ENCODE data around the gene XPNPEP3.
A peak's percentile ranks its signal among the peaks of the same experiment; 100 is the strongest.

Gene XPNPEP3

GRCh38 chr22:40898850-40899357 is 42.0 kb downstream of the XPNPEP3 start (continued):
- TF ChIP-seq PRDM2 (tag by site-specific recombination; IDR thresholded peaks at IDR 0.05; ENCODE audit: borderline replicate concordance), result no peak
- TF ChIP-seq ZNF16 (tag by site-specific recombination; IDR thresholded peaks at IDR 0.05; ENCODE audit: low read depth), result no peak
- TF ChIP-seq SETDB1 (IDR thresholded peaks at IDR 0.05; ENCODE audit: insufficient read length, low read length), result no peak
- TF ChIP-seq ZNF362 (tag by site-specific recombination; IDR thresholded peaks at IDR 0.05), result peak; percentile 63; the same call in 1 of the 2 replicates
- no peak for TF ChIP-seq ZNF747 (tag by site-specific recombination; IDR thresholded peaks at IDR 0.05)
- TF ChIP-seq ZNF660 (tag by site-specific recombination; IDR thresholded peaks at IDR 0.05), result 0 out of 2 replicates have a peak, but pooled peaks have one; percentile 62
- TF ChIP-seq ZNF639 (tag by site-specific recombination; IDR thresholded peaks at IDR 0.05), result no peak
- TF ChIP-seq SALL2 (tag by site-specific recombination; IDR thresholded peaks at IDR 0.05; ENCODE audit: borderline replicate concordance), result no peak
- TF ChIP-seq ZNF37A (tag by site-specific recombination; IDR thresholded peaks at IDR 0.05), result no peak
- no peak for TF ChIP-seq ZNF664 (tag by site-specific recombination; IDR thresholded peaks at IDR 0.05)
- no peak for TF ChIP-seq ZNF248 (tag by site-specific recombination; IDR thresholded peaks at IDR 0.05)
- no peak for TF ChIP-seq KLF16 (tag by site-specific recombination; IDR thresholded peaks at IDR 0.05)
- TF ChIP-seq GFI1B (tag by site-specific recombination; IDR thresholded peaks at IDR 0.05), result no peak
- no peak; the same call in 1 of the 2 replicates for TF ChIP-seq ZBTB44 (tag by site-specific recombination; IDR thresholded peaks at IDR 0.05)
- peak; percentile 97 for TF ChIP-seq ZNF654 (tag by site-specific recombination; IDR thresholded peaks at IDR 0.05; ENCODE audit: low read depth)
- no peak for TF ChIP-seq OVOL3 (tag by site-specific recombination; IDR thresholded peaks at IDR 0.05)
- no peak for TF ChIP-seq ZNF548 (tag by site-specific recombination; IDR thresholded peaks at IDR 0.05)
- 0 out of 2 replicates have a peak, but pooled peaks have one; percentile 3 for TF ChIP-seq GLI2 (tag by site-specific recombination; IDR thresholded peaks at IDR 0.05; ENCODE audit: borderline replicate concordance, low read depth)
- TF ChIP-seq BCL6B (tag by site-specific recombination; IDR thresholded peaks at IDR 0.05), result no peak
- TF ChIP-seq ZBTB48 (tag by site-specific recombination; IDR thresholded peaks at IDR 0.05), result no peak
- no peak for TF ChIP-seq ZNF521 (tag by site-specific recombination; IDR thresholded peaks at IDR 0.05)
- TF ChIP-seq TSHZ1 (tag by site-specific recombination; IDR thresholded peaks at IDR 0.05; ENCODE audit: borderline replicate concordance), result no peak
